ENCODE measurements around the gene KCNA1. TPM values are rescaled to one million over a fixed set of nuclear protein-coding genes. Genes with fewer than 3 reads are reported as not detected.

KCNA1 gene
- total RNA-seq, 1 experiment from 2014 or later, result not detected

DNA sequence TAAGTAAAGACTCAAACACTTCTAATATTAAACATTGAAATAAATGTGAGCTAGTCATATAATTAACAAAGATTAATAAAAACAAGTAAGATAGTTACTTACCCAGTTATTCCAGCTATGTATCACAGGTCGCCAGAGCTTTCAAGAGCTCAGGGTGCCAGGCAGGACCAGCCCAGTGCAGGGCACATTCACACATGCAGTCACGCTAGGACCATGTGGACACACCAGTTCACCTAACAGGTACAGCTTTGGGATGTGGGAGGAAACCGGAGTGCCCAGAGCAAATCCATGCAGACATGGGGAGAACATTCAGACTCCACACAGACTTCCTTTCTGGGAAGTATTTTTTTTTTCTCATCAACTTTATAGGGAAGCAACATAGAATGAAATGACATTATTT is 39.3 kb upstream of the KCNA1 start:
- no peaks in the 10 kb centered on the region for H3K9me3 ChIP-seq (ENCODE audit: low read depth, low read length, poor library complexity, severe bottlenecking)
- H3K36me3 ChIP-seq (ENCODE audit: insufficient read depth, low read length, poor library complexity, severe bottlenecking), result no peaks in the 10 kb centered on the region
- CTCF ChIA-PET, result no interaction called here
- POLR2A ChIA-PET (ENCODE audit: low non-redundant PET), result no interaction called here
- no TSS peak for BruUV-seq (replicated peaks)
- TF ChIP-seq EZH2 (IDR thresholded peaks at IDR 0.05; ENCODE audit: borderline replicate concordance, low read depth, low read length, poor library complexity, severe bottlenecking), result no peak
- TF ChIP-seq, protein P1, sequence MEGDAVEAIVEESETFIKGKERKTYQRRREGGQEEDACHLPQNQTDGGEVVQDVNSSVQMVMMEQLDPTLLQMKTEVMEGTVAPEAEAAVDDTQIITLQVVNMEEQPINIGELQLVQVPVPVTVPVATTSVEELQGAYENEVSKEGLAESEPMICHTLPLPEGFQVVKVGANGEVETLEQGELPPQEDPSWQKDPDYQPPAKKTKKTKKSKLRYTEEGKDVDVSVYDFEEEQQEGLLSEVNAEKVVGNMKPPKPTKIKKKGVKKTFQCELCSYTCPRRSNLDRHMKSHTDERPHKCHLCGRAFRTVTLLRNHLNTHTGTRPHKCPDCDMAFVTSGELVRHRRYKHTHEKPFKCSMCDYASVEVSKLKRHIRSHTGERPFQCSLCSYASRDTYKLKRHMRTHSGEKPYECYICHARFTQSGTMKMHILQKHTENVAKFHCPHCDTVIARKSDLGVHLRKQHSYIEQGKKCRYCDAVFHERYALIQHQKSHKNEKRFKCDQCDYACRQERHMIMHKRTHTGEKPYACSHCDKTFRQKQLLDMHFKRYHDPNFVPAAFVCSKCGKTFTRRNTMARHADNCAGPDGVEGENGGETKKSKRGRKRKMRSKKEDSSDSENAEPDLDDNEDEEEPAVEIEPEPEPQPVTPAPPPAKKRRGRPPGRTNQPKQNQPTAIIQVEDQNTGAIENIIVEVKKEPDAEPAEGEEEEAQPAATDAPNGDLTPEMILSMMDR (conservative IDR thresholded peaks at IDR 0.05; ENCODE audit: low read depth, low read length), result no peak
- intact Hi-C loops (cut with micrococcal nuclease; ENCODE audit: unreplicated experiment), result no loop called here
- H3K27ac ChIP-seq (ENCODE audit: low read depth, low read length, poor library complexity, severe bottlenecking), result no peak overlapping the region
- no peaks in the 10 kb centered on the region for H3K4me1 ChIP-seq (ENCODE audit: insufficient read depth, low read length, poor library complexity, severe bottlenecking)
- peaks cover 89% of the 10 kb centered on the region for H3K27me3 ChIP-seq (replicated peaks; ENCODE audit: insufficient read depth, low read depth, low read length, poor library complexity)
- DNase-seq (ENCODE audit: low spot score), result no peak
- H3K4me3 ChIP-seq (ENCODE audit: low read depth, low read length, poor library complexity, severe bottlenecking), result no peak overlapping the region

GRCh38 chr12:4871514-4871913 is 38.2 kb upstream of the KCNA1 start:
- Histone ChIP-seq H3K27me3 (replicated peaks; ENCODE audit: insufficient read depth, low read depth, low read length, poor library complexity) (peaks cover 89% of the 10 kb centered on the region), H3K4me3 (ENCODE audit: low read depth, low read length, poor library complexity, severe bottlenecking) (no peak overlapping the region), H3K36me3 (ENCODE audit: insufficient read depth, low read length, poor library complexity, severe bottlenecking) (no peaks in the 10 kb centered on the region), H3K4me1 (ENCODE audit: insufficient read depth, low read length, poor library complexity, severe bottlenecking) (no peaks in the 10 kb centered on the region), H3K27ac (ENCODE audit: low read depth, low read length, poor library complexity, severe bottlenecking) (no peak overlapping the region), H3K9me3 (ENCODE audit: low read depth, low read length, poor library complexity, severe bottlenecking) (no peaks in the 10 kb centered on the region)
- ChIA-PET CTCF (no interaction called here), POLR2A (ENCODE audit: low non-redundant PET) (no interaction called here)
- no peak for DNase-seq (ENCODE audit: low spot score)
- TF ChIP-seq EZH2 (IDR thresholded peaks at IDR 0.05; ENCODE audit: borderline replicate concordance, low read depth, low read length, poor library complexity, severe bottlenecking), result no peak
- TF ChIP-seq, protein P1 (conservative IDR thresholded peaks at IDR 0.05; ENCODE audit: low read depth, low read length), result no peak
- intact Hi-C loops (cut with micrococcal nuclease; ENCODE audit: unreplicated experiment), result no loop called here
- no TSS peak for BruUV-seq (replicated peaks)

GRCh38 chr12:4873947-4874346 is 35.8 kb upstream of the KCNA1 start:
- POLR2A ChIA-PET (ENCODE audit: low non-redundant PET), result no interaction called here
- CTCF ChIA-PET, result no interaction called here
- no peaks in the 10 kb centered on the region for H3K9me3 ChIP-seq (ENCODE audit: low read depth, low read length, poor library complexity, severe bottlenecking)
- H3K27ac ChIP-seq (ENCODE audit: low read depth, low read length, poor library complexity, severe bottlenecking), result no peak overlapping the region
- DNase-seq (ENCODE audit: low spot score), result no peak
- intact Hi-C loops (cut with micrococcal nuclease; ENCODE audit: unreplicated experiment), result no loop called here
- peaks cover 74% of the 10 kb centered on the region for H3K27me3 ChIP-seq (replicated peaks; ENCODE audit: insufficient read depth, low read depth, low read length, poor library complexity)
- H3K4me3 ChIP-seq (ENCODE audit: low read depth, low read length, poor library complexity, severe bottlenecking), result no peak overlapping the region
- no TSS peak for BruUV-seq (replicated peaks)
- TF ChIP-seq, protein P1 (conservative IDR thresholded peaks at IDR 0.05; ENCODE audit: low read depth, low read length), result no peak
- no peak for TF ChIP-seq EZH2 (IDR thresholded peaks at IDR 0.05; ENCODE audit: borderline replicate concordance, low read depth, low read length, poor library complexity, severe bottlenecking)
- no peaks in the 10 kb centered on the region for H3K4me1 ChIP-seq (ENCODE audit: insufficient read depth, low read length, poor library complexity, severe bottlenecking)
- H3K36me3 ChIP-seq (ENCODE audit: insufficient read depth, low read length, poor library complexity, severe bottlenecking), result no peaks in the 10 kb centered on the region

All from A673 (cell line).